ENCODE measurements around the gene COA5.

COA5 gene

DNA sequence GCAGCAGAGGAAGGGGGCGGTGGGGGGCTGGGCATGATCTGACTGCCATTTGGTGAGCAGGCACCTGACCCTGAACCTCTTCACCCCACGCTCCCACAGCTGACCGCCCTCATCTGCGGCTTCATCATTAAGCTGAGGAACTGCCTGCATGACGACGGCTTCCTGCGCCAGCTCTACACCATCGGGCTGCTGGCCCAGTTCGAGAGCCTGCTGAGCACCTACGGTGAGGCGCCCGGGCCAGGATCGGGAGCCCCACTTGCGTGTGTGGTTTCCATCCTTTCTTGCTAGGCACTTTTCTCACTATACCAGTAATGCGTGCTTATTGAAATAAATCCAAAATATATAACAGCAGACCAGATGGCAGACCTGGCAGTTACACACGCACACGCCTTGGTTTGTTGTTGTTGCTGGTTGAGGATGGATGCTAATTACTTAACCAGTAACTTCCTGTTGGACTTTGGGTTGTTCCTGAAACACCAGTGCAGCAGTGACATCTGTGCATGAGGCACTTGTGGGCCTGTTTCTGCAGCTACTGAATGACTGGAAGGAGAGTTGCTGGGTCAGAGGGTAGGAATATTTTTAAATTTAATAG, 43.7 kb downstream of the COA5 start:
- Histone ChIP-seq H3K27me3 (ENCODE audit: low read length) (no peaks in the 10 kb centered on the region), H3K4me2 (ENCODE audit: low read depth, low read length, poor library complexity, severe bottlenecking) (no peak overlapping the region)

DNA sequence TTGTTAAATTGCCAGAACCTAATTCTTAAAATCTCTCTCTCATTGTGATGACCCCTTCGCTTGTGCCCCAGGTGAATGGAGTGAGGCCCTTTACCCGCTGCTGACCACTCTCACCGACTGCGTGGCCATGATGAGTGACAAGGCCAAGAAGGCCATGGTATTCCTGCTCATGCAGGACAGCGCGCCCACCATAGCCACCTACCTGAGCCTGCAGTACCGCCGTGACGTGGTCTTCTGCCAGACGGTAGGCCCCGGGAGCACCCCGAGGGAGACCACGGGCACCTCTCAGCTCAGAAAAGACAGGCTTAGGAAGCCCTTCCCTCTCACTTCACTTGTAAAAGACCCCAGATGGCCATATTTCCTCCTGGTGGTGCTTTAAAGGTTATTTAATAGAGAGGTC, 44.9 kb downstream of the COA5 start:
- no peak overlapping the region for H3K27ac ChIP-seq (ENCODE audit: low read depth, low read length)
- H3K4me3 ChIP-seq (ENCODE audit: insufficient read depth, low read length, poor library complexity, severe bottlenecking) = no peak overlapping the region
- H3K36me3 ChIP-seq (ENCODE audit: low read length) = no peaks in the 10 kb centered on the region
- H2AFZ ChIP-seq (ENCODE audit: low read depth, low read length, severe bottlenecking) = no peak overlapping the region
- no peak overlapping the region for H3K9ac ChIP-seq (ENCODE audit: low read length)
- H3F3A ChIP-seq (ENCODE audit: insufficient read depth) = no peaks in the 10 kb centered on the region
- H3K9me3 ChIP-seq (ENCODE audit: insufficient read depth, low read length) = no peaks in the 10 kb centered on the region
- no peaks in the 10 kb centered on the region for H4K20me1 ChIP-seq (ENCODE audit: low read depth, low read length)
- H3K79me2 ChIP-seq (ENCODE audit: insufficient read depth, low read length) = no peaks in the 10 kb centered on the region
- no peaks in the 10 kb centered on the region for H3K9me2 ChIP-seq (replicated peaks; ENCODE audit: insufficient read depth, low read length)
- no peak overlapping the region for H3K4me2 ChIP-seq (ENCODE audit: low read depth, low read length, poor library complexity, severe bottlenecking)
- TF ChIP-seq EZH2phosphoT487 (conservative IDR thresholded peaks at IDR 0.05; ENCODE audit: low read length) = no peak
- no peak for TF ChIP-seq CTCF (IDR thresholded peaks at IDR 0.05; ENCODE audit: insufficient read depth, low read length, poor library complexity, severe bottlenecking)
- H3K27me3 ChIP-seq (ENCODE audit: low read length) = no peaks in the 10 kb centered on the region

More for the DNA sequence above, 43.7 kb downstream of the COA5 start:
- Histone ChIP-seq H3K9ac (ENCODE audit: low read length) (no peak overlapping the region), H3K4me3 (ENCODE audit: insufficient read depth, low read length, poor library complexity, severe bottlenecking) (no peak overlapping the region), H3K27ac (ENCODE audit: low read depth, low read length) (no peak overlapping the region), H4K20me1 (ENCODE audit: low read depth, low read length) (no peaks in the 10 kb centered on the region), H3K9me2 (replicated peaks; ENCODE audit: insufficient read depth, low read length) (no peaks in the 10 kb centered on the region), H3K79me2 (ENCODE audit: insufficient read depth, low read length) (no peaks in the 10 kb centered on the region), H3F3A (ENCODE audit: insufficient read depth) (no peaks in the 10 kb centered on the region), H2AFZ (ENCODE audit: low read depth, low read length, severe bottlenecking) (no peak overlapping the region), H3K9me3 (ENCODE audit: insufficient read depth, low read length) (no peaks in the 10 kb centered on the region), H3K36me3 (ENCODE audit: low read length) (no peaks in the 10 kb centered on the region)
- TF ChIP-seq EZH2phosphoT487 (conservative IDR thresholded peaks at IDR 0.05; ENCODE audit: low read length) (no peak), CTCF (IDR thresholded peaks at IDR 0.05; ENCODE audit: insufficient read depth, low read length, poor library complexity, severe bottlenecking) (no peak)

- Histone ChIP-seq H3K9me3 (ENCODE audit: insufficient read depth, low read length) (no peaks in the 10 kb centered on the region), H4K20me1 (ENCODE audit: low read depth, low read length) (no peaks in the 10 kb centered on the region), H3K9ac (ENCODE audit: low read length) (no peak overlapping the region), H2AFZ (ENCODE audit: low read depth, low read length, severe bottlenecking) (no peak overlapping the region), H3K27ac (ENCODE audit: low read depth, low read length) (no peak overlapping the region), H3F3A (ENCODE audit: insufficient read depth) (no peaks in the 10 kb centered on the region), H3K4me3 (ENCODE audit: insufficient read depth, low read length, poor library complexity, severe bottlenecking) (no peak overlapping the region), H3K79me2 (ENCODE audit: insufficient read depth, low read length) (no peaks in the 10 kb centered on the region), H3K4me2 (ENCODE audit: low read depth, low read length, poor library complexity, severe bottlenecking) (no peak overlapping the region), H3K9me2 (replicated peaks; ENCODE audit: insufficient read depth, low read length) (no peaks in the 10 kb centered on the region), H3K27me3 (ENCODE audit: low read length) (no peaks in the 10 kb centered on the region), H3K36me3 (ENCODE audit: low read length) (no peaks in the 10 kb centered on the region)
- TF ChIP-seq EZH2phosphoT487 (conservative IDR thresholded peaks at IDR 0.05; ENCODE audit: low read length) (no peak), CTCF (IDR thresholded peaks at IDR 0.05; ENCODE audit: insufficient read depth, low read length, poor library complexity, severe bottlenecking) (no peak)
These were observed 46.2 kb downstream of the COA5 start for GRCh38 chr2:98561902-98562695.

Measured in SU-DHL-6 (cell line).